ENCODE measurements around the gene CDK2AP2. TPM values are rescaled to one million over a fixed set of nuclear protein-coding genes. Genes with fewer than 3 reads are reported as not detected.

CDK2AP2 gene
- total and polyA plus RNA-seq, 9 of the 15 experiments (the other 6 are each of a cell fraction or from before 2014, with no cell fraction given): 4.4 to 47.4 (median 21.7) TPM

GRCh38 chr11:67482827-67483798 lies 24.8 kb downstream of the CDK2AP2 start, which contains the start of gene AIP (continued):
- no peak for TF ChIP-seq ZNF407 (IDR thresholded peaks at IDR 0.05; ENCODE audit: low read depth)
- TF ChIP-seq, protein P1, sequence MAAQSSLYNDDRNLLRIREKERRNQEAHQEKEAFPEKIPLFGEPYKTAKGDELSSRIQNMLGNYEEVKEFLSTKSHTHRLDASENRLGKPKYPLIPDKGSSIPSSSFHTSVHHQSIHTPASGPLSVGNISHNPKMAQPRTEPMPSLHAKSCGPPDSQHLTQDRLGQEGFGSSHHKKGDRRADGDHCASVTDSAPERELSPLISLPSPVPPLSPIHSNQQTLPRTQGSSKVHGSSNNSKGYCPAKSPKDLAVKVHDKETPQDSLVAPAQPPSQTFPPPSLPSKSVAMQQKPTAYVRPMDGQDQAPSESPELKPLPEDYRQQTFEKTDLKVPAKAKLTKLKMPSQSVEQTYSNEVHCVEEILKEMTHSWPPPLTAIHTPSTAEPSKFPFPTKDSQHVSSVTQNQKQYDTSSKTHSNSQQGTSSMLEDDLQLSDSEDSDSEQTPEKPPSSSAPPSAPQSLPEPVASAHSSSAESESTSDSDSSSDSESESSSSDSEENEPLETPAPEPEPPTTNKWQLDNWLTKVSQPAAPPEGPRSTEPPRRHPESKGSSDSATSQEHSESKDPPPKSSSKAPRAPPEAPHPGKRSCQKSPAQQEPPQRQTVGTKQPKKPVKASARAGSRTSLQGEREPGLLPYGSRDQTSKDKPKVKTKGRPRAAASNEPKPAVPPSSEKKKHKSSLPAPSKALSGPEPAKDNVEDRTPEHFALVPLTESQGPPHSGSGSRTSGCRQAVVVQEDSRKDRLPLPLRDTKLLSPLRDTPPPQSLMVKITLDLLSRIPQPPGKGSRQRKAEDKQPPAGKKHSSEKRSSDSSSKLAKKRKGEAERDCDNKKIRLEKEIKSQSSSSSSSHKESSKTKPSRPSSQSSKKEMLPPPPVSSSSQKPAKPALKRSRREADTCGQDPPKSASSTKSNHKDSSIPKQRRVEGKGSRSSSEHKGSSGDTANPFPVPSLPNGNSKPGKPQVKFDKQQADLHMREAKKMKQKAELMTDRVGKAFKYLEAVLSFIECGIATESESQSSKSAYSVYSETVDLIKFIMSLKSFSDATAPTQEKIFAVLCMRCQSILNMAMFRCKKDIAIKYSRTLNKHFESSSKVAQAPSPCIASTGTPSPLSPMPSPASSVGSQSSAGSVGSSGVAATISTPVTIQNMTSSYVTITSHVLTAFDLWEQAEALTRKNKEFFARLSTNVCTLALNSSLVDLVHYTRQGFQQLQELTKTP (IDR thresholded peaks at IDR 0.05; ENCODE audit: low read depth in 1 of 2, partially characterized antibody in 2 of 2): no peak
- TF ChIP-seq, protein P2, sequence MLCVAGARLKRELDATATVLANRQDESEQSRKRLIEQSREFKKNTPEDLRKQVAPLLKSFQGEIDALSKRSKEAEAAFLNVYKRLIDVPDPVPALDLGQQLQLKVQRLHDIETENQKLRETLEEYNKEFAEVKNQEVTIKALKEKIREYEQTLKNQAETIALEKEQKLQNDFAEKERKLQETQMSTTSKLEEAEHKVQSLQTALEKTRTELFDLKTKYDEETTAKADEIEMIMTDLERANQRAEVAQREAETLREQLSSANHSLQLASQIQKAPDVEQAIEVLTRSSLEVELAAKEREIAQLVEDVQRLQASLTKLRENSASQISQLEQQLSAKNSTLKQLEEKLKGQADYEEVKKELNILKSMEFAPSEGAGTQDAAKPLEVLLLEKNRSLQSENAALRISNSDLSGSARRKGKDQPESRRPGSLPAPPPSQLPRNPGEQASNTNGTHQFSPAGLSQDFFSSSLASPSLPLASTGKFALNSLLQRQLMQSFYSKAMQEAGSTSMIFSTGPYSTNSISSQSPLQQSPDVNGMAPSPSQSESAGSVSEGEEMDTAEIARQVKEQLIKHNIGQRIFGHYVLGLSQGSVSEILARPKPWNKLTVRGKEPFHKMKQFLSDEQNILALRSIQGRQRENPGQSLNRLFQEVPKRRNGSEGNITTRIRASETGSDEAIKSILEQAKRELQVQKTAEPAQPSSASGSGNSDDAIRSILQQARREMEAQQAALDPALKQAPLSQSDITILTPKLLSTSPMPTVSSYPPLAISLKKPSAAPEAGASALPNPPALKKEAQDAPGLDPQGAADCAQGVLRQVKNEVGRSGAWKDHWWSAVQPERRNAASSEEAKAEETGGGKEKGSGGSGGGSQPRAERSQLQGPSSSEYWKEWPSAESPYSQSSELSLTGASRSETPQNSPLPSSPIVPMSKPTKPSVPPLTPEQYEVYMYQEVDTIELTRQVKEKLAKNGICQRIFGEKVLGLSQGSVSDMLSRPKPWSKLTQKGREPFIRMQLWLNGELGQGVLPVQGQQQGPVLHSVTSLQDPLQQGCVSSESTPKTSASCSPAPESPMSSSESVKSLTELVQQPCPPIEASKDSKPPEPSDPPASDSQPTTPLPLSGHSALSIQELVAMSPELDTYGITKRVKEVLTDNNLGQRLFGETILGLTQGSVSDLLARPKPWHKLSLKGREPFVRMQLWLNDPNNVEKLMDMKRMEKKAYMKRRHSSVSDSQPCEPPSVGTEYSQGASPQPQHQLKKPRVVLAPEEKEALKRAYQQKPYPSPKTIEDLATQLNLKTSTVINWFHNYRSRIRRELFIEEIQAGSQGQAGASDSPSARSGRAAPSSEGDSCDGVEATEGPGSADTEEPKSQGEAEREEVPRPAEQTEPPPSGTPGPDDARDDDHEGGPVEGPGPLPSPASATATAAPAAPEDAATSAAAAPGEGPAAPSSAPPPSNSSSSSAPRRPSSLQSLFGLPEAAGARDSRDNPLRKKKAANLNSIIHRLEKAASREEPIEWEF (CRISPR knock-in tag; IDR thresholded peaks at IDR 0.05): no peak
- TF ChIP-seq ZNF263 (CRISPR knock-in tag; IDR thresholded peaks at IDR 0.05; ENCODE audit: borderline replicate concordance): peak; percentile 94
